ENCODE data around the gene EMILIN3.

The EMILIN3 gene

DNA sequence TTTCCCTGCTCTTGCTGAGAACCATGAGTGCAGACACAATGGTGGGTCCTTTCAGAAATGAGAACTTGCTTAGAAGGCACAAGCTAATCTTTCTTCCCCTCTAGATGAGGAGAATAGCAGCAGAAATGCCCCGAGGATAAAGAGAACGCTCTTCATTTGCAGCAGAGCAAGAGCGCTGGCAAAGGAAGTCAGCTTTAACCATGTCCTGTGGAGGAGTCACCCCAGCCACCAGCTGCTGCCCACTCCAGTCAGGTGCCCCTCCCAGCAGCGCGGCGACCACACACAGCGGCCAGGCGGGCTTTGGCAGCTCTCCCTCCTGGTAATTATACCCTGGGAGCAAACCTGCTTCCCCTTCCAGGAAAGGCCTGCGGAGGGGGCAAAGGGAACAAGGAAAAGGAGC is 42.4 kb upstream of the EMILIN3 start:
- Histone ChIP-seq H3K9me3 (no peaks in the 10 kb centered on the region), H3K4me1 (ENCODE audit: control insufficient read depth in 1 of 2, insufficient read depth in 1 of 2, low read depth in 1 of 2, low read length in 1 of 2) (peaks cover 0 to 3% of the 10 kb centered on the region in 2 experiments), H3K27ac (no peak overlapping the region), H3K36me3 (peaks cover 84% of the 10 kb centered on the region), H3K4me3 (ENCODE audit: low read depth in 1 of 2, low read length in 1 of 2) (no peak overlapping the region), H3K27me3 (no peaks in the 10 kb centered on the region)
- TF ChIP-seq, protein P1, sequence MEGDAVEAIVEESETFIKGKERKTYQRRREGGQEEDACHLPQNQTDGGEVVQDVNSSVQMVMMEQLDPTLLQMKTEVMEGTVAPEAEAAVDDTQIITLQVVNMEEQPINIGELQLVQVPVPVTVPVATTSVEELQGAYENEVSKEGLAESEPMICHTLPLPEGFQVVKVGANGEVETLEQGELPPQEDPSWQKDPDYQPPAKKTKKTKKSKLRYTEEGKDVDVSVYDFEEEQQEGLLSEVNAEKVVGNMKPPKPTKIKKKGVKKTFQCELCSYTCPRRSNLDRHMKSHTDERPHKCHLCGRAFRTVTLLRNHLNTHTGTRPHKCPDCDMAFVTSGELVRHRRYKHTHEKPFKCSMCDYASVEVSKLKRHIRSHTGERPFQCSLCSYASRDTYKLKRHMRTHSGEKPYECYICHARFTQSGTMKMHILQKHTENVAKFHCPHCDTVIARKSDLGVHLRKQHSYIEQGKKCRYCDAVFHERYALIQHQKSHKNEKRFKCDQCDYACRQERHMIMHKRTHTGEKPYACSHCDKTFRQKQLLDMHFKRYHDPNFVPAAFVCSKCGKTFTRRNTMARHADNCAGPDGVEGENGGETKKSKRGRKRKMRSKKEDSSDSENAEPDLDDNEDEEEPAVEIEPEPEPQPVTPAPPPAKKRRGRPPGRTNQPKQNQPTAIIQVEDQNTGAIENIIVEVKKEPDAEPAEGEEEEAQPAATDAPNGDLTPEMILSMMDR (IDR thresholded peaks at IDR 0.05) = no peak

DNA sequence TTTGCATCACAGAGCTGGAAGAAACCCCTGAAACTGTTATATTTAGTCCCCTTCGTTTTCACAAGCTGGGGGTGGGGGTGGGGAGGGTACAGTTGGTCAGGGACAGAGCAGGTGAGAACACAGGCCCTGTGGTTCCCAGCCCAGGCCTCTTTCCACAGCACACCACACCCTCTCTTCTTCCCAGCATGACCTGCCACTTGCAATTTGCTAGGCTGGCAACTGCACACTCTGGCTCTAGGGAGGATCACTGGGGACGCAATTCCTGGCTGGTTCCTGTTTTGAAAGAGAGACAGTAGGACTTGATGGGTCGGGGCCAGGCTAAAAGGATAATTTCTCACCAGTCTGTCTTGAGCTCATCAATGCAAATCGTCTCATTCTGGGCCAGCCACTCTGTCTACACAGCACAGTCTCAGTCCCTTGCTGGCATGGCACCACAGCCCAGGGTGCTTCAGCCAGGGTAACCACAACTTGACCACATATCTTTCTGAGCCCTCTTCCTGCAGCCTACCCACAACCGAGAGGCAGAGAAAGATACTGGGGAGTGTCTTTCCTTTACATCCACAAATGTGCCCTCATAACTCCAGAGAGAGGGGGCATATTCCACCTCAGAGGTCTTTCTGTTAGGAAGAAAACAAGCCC is 41.7 kb upstream of the EMILIN3 start:
- H3K4me1 ChIP-seq (ENCODE audit: control insufficient read depth in 1 of 2, insufficient read depth in 1 of 2, low read depth in 1 of 2, low read length in 1 of 2) = peaks cover 0 to 3% of the 10 kb centered on the region in 2 experiments
- H3K4me3 ChIP-seq (ENCODE audit: low read depth in 1 of 2, low read length in 1 of 2) = no peak overlapping the region
- no peaks in the 10 kb centered on the region for H3K27me3 ChIP-seq
- peaks cover 77% of the 10 kb centered on the region for H3K36me3 ChIP-seq
- H3K27ac ChIP-seq = no peak overlapping the region
- TF ChIP-seq, protein P1 (IDR thresholded peaks at IDR 0.05) = no peak
- H3K9me3 ChIP-seq = no peaks in the 10 kb centered on the region

DNA sequence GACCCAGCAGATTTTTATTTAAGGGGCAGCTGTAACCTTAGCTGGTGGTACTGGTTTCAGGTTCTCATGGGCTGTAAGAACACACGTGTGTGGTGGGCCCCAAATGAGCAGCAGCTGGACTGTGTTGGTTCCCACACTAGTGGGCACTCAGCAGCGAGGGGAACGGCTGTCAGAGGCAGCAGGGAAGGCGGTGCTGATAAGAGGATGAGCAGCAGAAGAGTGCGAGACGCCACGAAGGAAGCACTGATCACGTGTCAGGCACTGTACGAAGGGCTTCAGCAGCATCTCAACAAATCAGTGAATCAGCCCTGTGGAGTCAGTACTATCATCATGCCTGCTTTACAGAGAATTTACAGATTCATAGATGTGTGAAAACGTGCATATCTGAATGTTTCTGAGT is 41.0 kb upstream of the EMILIN3 start:
- peaks cover 70% of the 10 kb centered on the region for H3K36me3 ChIP-seq
- TF ChIP-seq, protein P1 (IDR thresholded peaks at IDR 0.05) = no peak
- H3K9me3 ChIP-seq = no peaks in the 10 kb centered on the region
- H3K27me3 ChIP-seq = no peaks in the 10 kb centered on the region
- H3K4me3 ChIP-seq (ENCODE audit: low read depth in 1 of 2, low read length in 1 of 2) = no peak overlapping the region
- no peak overlapping the region for H3K27ac ChIP-seq
- peaks cover 0 to 3% of the 10 kb centered on the region in 2 experiments for H3K4me1 ChIP-seq (ENCODE audit: control insufficient read depth in 1 of 2, insufficient read depth in 1 of 2, low read depth in 1 of 2, low read length in 1 of 2)

DNA sequence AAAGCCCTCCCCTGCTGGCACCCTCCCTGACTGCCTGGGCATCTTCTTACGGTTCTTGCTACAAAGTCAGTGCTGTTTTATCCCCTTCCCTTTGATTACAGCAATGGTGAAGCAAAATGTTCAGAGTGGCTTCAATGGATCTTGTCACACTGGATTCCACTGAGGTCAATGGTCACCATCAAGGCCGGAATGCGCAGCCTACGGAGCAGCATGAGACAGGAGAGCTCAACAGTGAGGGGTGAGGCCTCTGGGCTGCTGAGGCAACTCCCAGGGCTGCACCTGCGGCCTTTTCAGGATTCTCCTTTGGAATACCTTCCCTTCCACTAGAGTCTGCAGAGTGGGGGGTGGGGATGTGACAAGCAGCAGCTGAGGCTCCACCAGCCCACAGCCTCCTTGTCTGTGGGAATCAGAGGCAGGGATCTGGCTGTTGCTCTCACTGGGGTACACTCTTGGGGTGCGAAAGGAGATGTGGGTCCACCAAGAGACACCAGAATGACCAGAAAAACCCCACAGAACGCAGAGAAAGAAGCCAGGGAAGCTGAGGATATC is 40.4 kb upstream of the EMILIN3 start:
- H3K4me1 ChIP-seq (ENCODE audit: control insufficient read depth in 1 of 2, insufficient read depth in 1 of 2, low read depth in 1 of 2, low read length in 1 of 2) = peaks cover 0 to 3% of the 10 kb centered on the region in 2 experiments
- no peaks in the 10 kb centered on the region for H3K27me3 ChIP-seq
- no peak overlapping the region for H3K4me3 ChIP-seq (ENCODE audit: low read depth in 1 of 2, low read length in 1 of 2)
- TF ChIP-seq, protein P1 (IDR thresholded peaks at IDR 0.05) = no peak
- H3K36me3 ChIP-seq = peaks cover 64% of the 10 kb centered on the region
- H3K27ac ChIP-seq = no peak overlapping the region
- H3K9me3 ChIP-seq = no peaks in the 10 kb centered on the region

DNA sequence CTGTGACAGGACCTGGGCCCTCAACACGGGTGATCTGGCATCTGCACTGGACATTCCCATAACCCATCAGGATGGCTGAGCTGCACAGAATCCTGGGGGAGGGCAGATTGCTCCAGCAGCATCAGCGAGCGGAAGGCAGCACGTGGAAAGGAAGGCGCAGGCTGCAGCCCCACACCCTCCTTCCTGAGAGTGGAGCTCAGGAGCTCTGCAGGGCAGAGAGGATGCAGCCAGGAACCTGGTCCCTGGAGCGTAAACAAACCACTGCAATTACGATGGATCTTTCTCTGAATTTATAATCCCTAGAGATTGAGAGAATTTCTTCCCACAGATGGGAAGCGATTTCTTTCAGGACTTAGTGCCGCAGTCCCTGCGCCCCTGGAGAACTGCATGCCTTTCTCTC is 39.7 kb upstream of the EMILIN3 start:
- Histone ChIP-seq H3K4me1 (ENCODE audit: control insufficient read depth in 1 of 2, insufficient read depth in 1 of 2, low read depth in 1 of 2, low read length in 1 of 2) (peaks cover 0 to 3% of the 10 kb centered on the region in 2 experiments), H3K27ac (no peak overlapping the region), H3K4me3 (ENCODE audit: low read depth in 1 of 2, low read length in 1 of 2) (no peak overlapping the region), H3K36me3 (peaks cover 58% of the 10 kb centered on the region), H3K9me3 (no peaks in the 10 kb centered on the region), H3K27me3 (no peaks in the 10 kb centered on the region)
- TF ChIP-seq, protein P1 (IDR thresholded peaks at IDR 0.05) = no peak

Data from neutrophil (primary cell).